ENCODE results near the gene CLMN. TPM values are rescaled to one million over a fixed set of nuclear protein-coding genes. Genes with fewer than 3 reads are reported as not detected.

Gene CLMN
- total and polyA plus RNA-seq, 2 of the 8 experiments (the other 6 are each of a cell fraction or from before 2014, with no cell fraction given): 1.6 to 8.2 TPM

GRCh38 chr14:95355422-95355821 lies 35.7 kb upstream of the CLMN start:
- Histone ChIP-seq H2BK20ac (ENCODE audit: low read length) (no peak overlapping the region), H2BK5ac (ENCODE audit: low read depth, low read length) (no peak overlapping the region), H2AFZ (ENCODE audit: low read length) (0 out of 2 replicates have a peak overlapping the region, but pooled peaks have one; percentile 40), H3K79me2 (ENCODE audit: control insufficient read depth in 1 of 2, insufficient read depth in 2 of 2, low read length in 2 of 2) (no peaks in the 10 kb centered on the region), H3K9ac (replicated peaks in 1 of 4; ENCODE audit: extremely low read depth in 1 of 4, low read depth in 3 of 4, low read length in 3 of 4) (no peak overlapping the region), H4K8ac (ENCODE audit: extremely low read depth, insufficient read depth, low read length) (no peak overlapping the region), H3K27me3 (replicated peaks in 1 of 4; ENCODE audit: control insufficient read depth in 3 of 4, extremely low read depth in 1 of 4, insufficient read depth in 3 of 4, low read length in 3 of 4) (no peaks in the 10 kb centered on the region; a peak in 2 of 7 replicates), H3K23me2 (ENCODE audit: low read depth, low read length) (no peaks in the 10 kb centered on the region), H3K27ac (ENCODE audit: low read depth, low read length) (no peak overlapping the region), H3K23ac (ENCODE audit: insufficient read length) (no peak overlapping the region), H3K4me1 (replicated peaks in 1 of 4; ENCODE audit: control insufficient read depth in 3 of 4, insufficient read depth in 4 of 4, low read length in 3 of 4) (peaks cover 3 to 11% (median 5%) of the 10 kb centered on the region in 4 experiments; a peak in 5 of 7 replicates), H3K4me2 (ENCODE audit: insufficient read depth in 1 of 2, low read depth in 2 of 2, low read length in 2 of 2) (no peak overlapping the region), H3K79me1 (ENCODE audit: low read depth, low read length) (no peaks in the 10 kb centered on the region), H3K18ac (ENCODE audit: extremely low read depth, low read length) (no peak overlapping the region), H2BK120ac (replicated peaks; ENCODE audit: low read depth, low read length) (no peak overlapping the region), H3K36me3 (ENCODE audit: control insufficient read depth in 2 of 4, insufficient read depth in 4 of 4, low read length in 3 of 4) (no peaks in the 10 kb centered on the region), H2BK12ac (ENCODE audit: low read depth, low read length) (no peak overlapping the region), H2BK15ac (ENCODE audit: low read length) (no peak overlapping the region), H3K4me3 (ENCODE audit: extremely low read depth in 1 of 4, insufficient read depth in 2 of 4, low read depth in 3 of 4, low read length in 4 of 4) (no peak overlapping the region), H3K14ac (ENCODE audit: insufficient read length) (no peak overlapping the region), H3K56ac (replicated peaks; ENCODE audit: insufficient read length, low read depth, low read length) (no peak overlapping the region), H4K20me1 (replicated peaks in 1 of 2; ENCODE audit: control insufficient read depth in 1 of 2, insufficient read depth in 2 of 2, low read length in 2 of 2) (no peaks in the 10 kb centered on the region), H4K5ac (ENCODE audit: insufficient read length, low read depth, low read length) (no peak overlapping the region), H2AK5ac (ENCODE audit: low read depth, low read length) (no peak overlapping the region), H4K91ac (replicated peaks; ENCODE audit: insufficient read length, low read length) (no peak overlapping the region), H3K9me3 (ENCODE audit: insufficient read depth in 2 of 2, low read depth in 1 of 2, low read length in 1 of 2) (no peaks in the 10 kb centered on the region), H3K4ac (replicated peaks; ENCODE audit: insufficient read length, low read depth, low read length) (no peak overlapping the region)
- WGBS, 2 experiments (ENCODE audit: extremely low coverage in 1 of 2, insufficient coverage in 1 of 2, insufficient read length in 1 of 2, insufficient replicate concordance in 2 of 2, low coverage in 1 of 2, low lambda C conversion rate in 2 of 2, missing lambda C conversion rate in 1 of 2): 85% methylated on average over 3 of the region's 3 CpGs; no CpG with 5 or more reads in 1 of the 2 experiments
- CTCF ChIA-PET (ENCODE audit: partially characterized antibody): no interaction called here
- POLR2A ChIA-PET (ENCODE audit: partially characterized antibody): no interaction called here
- FAIRE-seq: peak; percentile 70
- peak in 1 of 2 experiments; percentile 24 for DNase-seq (ENCODE audit: low read depth in 1 of 2, low spot score in 2 of 2)
- TF ChIP-seq, protein P1, sequence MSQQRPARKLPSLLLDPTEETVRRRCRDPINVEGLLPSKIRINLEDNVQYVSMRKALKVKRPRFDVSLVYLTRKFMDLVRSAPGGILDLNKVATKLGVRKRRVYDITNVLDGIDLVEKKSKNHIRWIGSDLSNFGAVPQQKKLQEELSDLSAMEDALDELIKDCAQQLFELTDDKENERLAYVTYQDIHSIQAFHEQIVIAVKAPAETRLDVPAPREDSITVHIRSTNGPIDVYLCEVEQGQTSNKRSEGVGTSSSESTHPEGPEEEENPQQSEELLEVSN (IDR thresholded peaks at IDR 0.05): no peak
- no peak for TF ChIP-seq NANOG (IDR thresholded peaks at IDR 0.05; ENCODE audit: insufficient read depth, low read depth, low read length, poor library complexity, severe bottlenecking)
- no peak for TF ChIP-seq TCF12 (IDR thresholded peaks at IDR 0.05; ENCODE audit: low read depth, low read length)
- no peak for TF ChIP-seq RAD21 (IDR thresholded peaks at IDR 0.05 in 1 of 2, conservative IDR thresholded peaks at IDR 0.05 in 1 of 2; ENCODE audit: low read depth in 2 of 2, low read length in 2 of 2)
- no peak for TF ChIP-seq ASH2L (IDR thresholded peaks at IDR 0.05; ENCODE audit: low read length)
- no peak for TF ChIP-seq SAP30 (IDR thresholded peaks at IDR 0.05; ENCODE audit: insufficient read depth, insufficient replicate concordance, low read length)
- no peak for TF ChIP-seq TAF1 (IDR thresholded peaks at IDR 0.05; ENCODE audit: low read depth, low read length)
- no peak for TF ChIP-seq SIRT6 (IDR thresholded peaks at IDR 0.05; ENCODE audit: low read length)
- no peak for TF ChIP-seq SIN3A (conservative IDR thresholded peaks at IDR 0.05 in 1 of 2, IDR thresholded peaks at IDR 0.05 in 1 of 2; ENCODE audit: low read depth in 1 of 2, low read length in 2 of 2)
- no peak for TF ChIP-seq EZH2 (IDR thresholded peaks at IDR 0.05; ENCODE audit: low read depth, low read length, severe bottlenecking)
- no peak for TF ChIP-seq BCL11A (IDR thresholded peaks at IDR 0.05; ENCODE audit: low read depth in 2 of 2, low read length in 2 of 2)
- no peak for TF ChIP-seq EGR1 (IDR thresholded peaks at IDR 0.05; ENCODE audit: borderline replicate concordance, low read depth, low read length)
- no peak for TF ChIP-seq CBX5 (IDR thresholded peaks at IDR 0.05; ENCODE audit: low read depth, low read length)

All from H1 (cell line).